Fibroblast of villous mesenchyme (primary cell): ENCODE data around the gene ZNHIT6. TPM values are rescaled to one million over a fixed set of nuclear protein-coding genes. Genes with fewer than 3 reads are reported as not detected.

Source experiments
- DNase-seq: peaks from one replicate; pipeline ENCODE4 v3.0.0-alpha.2; 2010; ENCODE audit warnings: low read depth
- H3K4me3 ChIP-seq: 2 replicates; pipeline ENCODE4 v1.5.1; 2011; ENCODE audit warnings: low read depth, mild to moderate bottlenecking, low read length
- CTCF ChIP-seq: IDR thresholded peaks from 2 replicates; pipeline ENCODE4 v1.5.1; 2012; ENCODE audit warnings: low read depth, mild to moderate bottlenecking, low read length; ENCODE audit not compliant: insufficient read depth
- total RNA-seq: library from RNA; depleted of rRNA; stranded (reverse); fragments of >200 nt; gene quantifications from 2 replicates; pipeline ENCODE4 v1.2.3, GENCODE V29; 2012

Gene ZNHIT6
- total RNA-seq, 1 donor: 17.3 TPM

GRCh38 chr1:85672031-85672660 lies 36.1 kb downstream of the ZNHIT6 start:
- DNase-seq: no peak
- H3K4me3 ChIP-seq: no peak overlapping the region
- TF ChIP-seq CTCF: no peak

- no peak for TF ChIP-seq CTCF
- no peak overlapping the region for H3K4me3 ChIP-seq
- DNase-seq: no peak
Measured at GRCh38 chr1:85665932-85666331, 42.3 kb downstream of the ZNHIT6 start.

GRCh38 chr1:85663382-85663781 lies 44.9 kb downstream of the ZNHIT6 start:
- no peak overlapping the region for H3K4me3 ChIP-seq
- no peak for DNase-seq
- no peak for TF ChIP-seq CTCF

- TF ChIP-seq CTCF: no peak
- no peak for DNase-seq
- no peak overlapping the region for H3K4me3 ChIP-seq
Measured at GRCh38 chr1:85661767-85662166, 46.5 kb downstream of the ZNHIT6 start.

- no peak for DNase-seq
- no peak for TF ChIP-seq CTCF
- H3K4me3 ChIP-seq: no peak overlapping the region
Measured at GRCh38 chr1:85660541-85660940, 47.7 kb downstream of the ZNHIT6 start.

GRCh38 chr1:85659174-85659573 lies 49.1 kb downstream of the ZNHIT6 start:
- no peak for DNase-seq
- TF ChIP-seq CTCF: no peak
- no peak overlapping the region for H3K4me3 ChIP-seq

- DNase-seq: peak; percentile 14
- H3K4me3 ChIP-seq: no peak overlapping the region
- TF ChIP-seq CTCF: no peak
Measured at GRCh38 chr1:85656948-85657347, 51.3 kb downstream of the ZNHIT6 start.
